ENCODE measurements around the gene DEF6.

DEF6 gene, protein sequence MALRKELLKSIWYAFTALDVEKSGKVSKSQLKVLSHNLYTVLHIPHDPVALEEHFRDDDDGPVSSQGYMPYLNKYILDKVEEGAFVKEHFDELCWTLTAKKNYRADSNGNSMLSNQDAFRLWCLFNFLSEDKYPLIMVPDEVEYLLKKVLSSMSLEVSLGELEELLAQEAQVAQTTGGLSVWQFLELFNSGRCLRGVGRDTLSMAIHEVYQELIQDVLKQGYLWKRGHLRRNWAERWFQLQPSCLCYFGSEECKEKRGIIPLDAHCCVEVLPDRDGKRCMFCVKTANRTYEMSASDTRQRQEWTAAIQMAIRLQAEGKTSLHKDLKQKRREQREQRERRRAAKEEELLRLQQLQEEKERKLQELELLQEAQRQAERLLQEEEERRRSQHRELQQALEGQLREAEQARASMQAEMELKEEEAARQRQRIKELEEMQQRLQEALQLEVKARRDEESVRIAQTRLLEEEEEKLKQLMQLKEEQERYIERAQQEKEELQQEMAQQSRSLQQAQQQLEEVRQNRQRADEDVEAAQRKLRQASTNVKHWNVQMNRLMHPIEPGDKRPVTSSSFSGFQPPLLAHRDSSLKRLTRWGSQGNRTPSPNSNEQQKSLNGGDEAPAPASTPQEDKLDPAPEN

DNA sequence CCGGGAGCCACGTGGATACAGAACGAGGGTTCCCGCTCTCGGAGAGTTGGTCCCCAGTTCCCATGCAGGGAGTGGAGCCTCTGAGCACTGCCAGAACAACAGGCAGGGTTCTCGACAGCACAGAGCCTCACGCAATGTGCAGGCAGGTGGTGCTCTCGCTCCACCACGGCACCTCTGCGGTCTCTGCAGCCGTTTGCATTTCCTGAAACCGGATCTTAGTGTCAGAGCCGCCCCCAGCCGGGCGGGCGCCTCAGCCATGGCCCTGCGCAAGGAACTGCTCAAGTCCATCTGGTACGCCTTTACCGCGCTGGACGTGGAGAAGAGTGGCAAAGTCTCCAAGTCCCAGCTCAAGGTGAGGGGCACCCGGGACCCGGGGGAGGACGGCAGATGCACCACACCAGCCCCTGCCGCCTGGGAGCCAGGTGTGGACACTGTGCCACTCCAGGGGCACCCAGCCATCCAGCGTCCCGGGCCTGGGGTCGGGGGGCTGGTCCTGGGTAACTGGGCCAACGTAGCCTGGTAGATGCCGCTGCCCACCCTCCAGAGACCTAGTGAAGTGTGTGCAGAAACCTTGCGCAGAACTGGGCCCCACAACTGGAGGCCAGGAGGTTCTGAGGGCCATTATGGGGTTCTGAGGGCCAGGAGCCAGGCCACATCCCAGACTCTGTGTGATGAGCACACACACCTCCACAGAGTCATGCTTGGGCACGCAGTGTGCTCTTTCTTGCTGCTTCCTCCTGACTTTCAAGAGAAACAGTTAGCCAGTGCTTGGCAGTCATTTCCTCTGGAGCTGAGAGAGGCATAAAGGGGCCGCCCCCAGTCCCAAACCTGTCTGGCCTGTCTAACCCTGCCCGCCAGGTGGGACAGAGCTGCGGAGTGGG, at the start of gene DEF6:
DEF6 (plus strand) TSS at position 218 of the 881 bp plus-strand sequence; CDS start at position 257, 39 bp downstream.
- DNase-seq = peak; percentile 91

- no peak for DNase-seq
These were observed 49.3 kb upstream of the DEF6 start for GRCh38 chr6:35248300-35248699.

DNA sequence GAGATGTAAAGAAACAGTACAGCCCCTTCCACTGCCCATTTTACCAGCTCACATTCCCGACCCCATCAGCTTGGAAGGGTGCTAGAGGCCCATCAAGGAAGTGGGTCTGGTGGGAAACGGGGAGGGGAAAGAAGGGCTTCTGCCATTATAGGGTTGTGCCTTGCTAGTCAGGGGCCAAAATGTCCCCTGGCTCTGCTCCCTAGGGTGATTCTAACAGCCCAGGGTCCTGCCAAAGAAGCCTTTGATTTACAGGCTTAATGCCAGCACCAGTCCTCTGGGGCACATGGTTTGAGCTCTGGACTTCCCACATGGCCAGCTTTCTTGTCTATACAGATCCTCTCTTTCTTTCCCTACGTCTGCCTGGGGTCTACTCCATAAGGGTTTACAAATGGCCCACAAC, 48.7 kb upstream of the DEF6 start:
- DNase-seq = no peak

DNA sequence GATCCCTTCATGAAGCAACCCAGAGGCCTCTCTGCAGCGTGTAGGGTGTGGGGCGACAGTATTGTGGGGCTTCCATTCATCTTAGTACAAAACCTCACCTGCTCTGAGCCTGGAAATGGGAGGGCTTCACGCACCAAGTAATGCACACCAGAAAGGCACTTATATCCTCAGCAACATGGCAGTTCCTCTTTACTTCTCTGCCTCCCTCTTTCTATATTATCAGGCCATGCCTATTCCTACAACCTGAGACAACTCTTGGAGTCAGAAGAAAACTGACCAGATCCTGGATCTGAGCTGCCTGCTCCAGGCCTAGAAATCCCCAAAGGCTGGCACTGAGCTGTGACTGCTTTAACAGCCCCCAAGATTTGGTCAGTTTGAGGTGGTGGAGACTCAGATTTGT, 45.7 kb upstream of the DEF6 start:
- DNase-seq = no peak

DNA sequence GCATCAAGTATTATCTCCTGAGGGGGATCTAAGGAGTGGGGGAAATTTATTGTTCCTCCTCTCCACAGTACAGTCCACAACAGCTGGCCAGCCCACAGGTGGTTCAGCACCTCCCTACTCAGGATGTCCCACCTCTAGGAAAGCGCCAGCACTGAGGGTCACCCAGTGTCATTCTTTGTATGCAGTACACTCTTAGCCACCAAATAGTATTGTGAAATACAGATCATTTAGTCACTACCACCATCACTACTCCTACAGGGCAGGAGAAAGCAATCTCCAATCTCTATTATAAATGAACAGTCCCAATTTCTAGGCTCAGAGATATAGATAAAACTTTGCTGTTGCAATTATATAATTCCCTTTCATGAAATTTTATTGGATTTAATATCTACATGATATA, 44.4 kb upstream of the DEF6 start:
- no peak for DNase-seq

- no peak for DNase-seq
These were observed 39.3 kb upstream of the DEF6 start for GRCh38 chr6:35258336-35258735.

DNA sequence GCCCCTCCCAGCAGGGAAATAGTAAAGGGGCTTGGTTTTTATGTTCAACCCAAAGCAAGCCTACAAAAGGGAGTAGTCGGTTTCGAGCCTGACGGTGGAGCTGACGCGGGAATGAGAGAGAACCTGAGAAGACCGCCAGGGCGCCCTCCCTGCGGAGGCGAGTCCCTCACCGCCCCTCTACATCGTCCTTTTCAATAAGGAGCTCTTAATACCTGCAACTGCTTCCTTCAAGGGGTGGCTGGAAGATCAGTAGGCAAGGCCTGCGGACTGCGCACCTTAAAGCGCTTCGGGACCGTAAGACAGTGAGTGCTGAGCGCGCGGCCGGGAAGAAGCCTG, 38.8 kb upstream of the DEF6 start:
- no peak for DNase-seq

GRCh38 chr6:35259194-35259947, 38.2 kb upstream of the DEF6 start, which contains the start of gene ZNF76:
Gene ZNF76 (plus strand): TSS chr6:35259735. CDS start chr6:35281152, 21,417 bp downstream.
- DNase-seq = peak; percentile 95

DNA sequence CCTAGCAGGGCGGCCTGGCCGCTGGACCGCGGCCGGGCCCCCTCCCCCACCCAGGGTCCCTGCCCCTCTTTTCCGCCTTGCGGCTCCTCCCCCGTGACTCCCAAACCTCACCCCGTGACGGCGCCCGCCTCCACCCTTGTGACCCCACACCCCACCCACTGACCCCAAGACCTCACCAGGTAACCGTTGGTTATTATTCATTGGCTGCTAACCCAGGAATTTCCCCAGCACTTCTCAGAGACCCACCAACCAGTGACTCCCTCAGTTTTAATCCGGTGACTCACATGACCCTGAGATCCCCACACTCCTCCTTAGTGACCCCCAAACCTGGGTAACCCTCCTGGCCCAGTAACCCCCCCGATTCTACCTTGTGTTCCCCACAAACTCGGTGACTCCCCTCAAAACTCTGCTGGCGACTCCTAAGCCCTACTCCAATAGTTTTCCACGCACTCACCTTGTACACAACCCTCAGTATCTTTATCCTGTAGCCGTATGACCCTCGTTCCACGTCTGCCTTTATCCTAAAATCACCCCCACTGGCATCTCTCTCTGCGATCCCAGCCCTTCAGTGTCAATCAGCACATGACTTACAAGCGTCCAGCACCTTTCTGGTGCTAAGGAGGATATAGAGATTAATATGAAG, 37.5 kb upstream of the DEF6 start:
- peak; percentile 93 for DNase-seq

DNA sequence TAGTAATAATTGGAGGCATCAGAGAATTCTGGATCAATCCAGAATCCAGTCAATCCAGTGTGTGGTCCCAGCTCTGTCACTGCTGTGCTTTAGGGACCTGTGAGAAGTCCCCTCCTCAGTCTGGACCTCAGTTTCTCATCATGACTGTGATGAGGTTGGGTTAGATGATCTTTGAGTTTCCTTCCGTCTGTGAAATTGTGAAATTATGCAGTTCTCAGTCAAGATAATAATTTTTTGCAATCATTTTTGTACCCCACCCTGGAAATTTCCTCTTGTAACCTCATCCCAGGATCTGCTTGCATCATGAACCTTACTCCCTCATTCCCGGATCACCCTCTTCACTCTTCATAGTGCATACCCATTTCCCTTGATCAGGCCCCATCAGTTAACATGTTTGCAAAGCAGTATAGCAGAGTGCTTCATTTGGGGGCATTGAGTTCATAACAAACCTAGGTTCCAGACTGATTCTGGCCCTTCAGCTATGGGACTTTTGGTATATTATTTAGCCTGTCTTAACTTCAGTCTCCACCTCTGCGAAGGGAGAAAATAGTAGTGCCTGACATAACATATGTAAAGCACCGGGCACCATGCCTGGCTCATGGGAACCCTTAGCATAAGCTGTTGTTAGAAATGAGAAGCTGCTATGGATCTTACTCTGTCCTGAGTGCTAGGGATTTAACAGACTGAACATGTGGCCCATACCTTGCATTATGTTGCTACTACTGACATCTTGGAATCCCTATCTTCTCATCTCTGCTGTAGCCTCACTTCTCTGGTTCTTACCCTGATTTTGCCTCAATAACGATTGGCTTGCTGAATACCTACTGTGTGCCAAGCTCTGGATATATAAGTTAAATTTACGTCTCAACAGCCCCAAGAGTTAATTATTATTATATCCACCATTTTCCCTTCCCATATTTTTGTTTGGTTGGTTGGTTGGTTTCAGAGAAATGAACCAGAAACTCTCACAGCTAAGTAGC, 36.7 kb upstream of the DEF6 start:
- DNase-seq = no peak

GRCh38 chr6:35262596-35262995, 35.0 kb upstream of the DEF6 start:
- DNase-seq = no peak

- no peak for DNase-seq
These were observed 32.9 kb upstream of the DEF6 start for GRCh38 chr6:35264550-35265274.

DNA sequence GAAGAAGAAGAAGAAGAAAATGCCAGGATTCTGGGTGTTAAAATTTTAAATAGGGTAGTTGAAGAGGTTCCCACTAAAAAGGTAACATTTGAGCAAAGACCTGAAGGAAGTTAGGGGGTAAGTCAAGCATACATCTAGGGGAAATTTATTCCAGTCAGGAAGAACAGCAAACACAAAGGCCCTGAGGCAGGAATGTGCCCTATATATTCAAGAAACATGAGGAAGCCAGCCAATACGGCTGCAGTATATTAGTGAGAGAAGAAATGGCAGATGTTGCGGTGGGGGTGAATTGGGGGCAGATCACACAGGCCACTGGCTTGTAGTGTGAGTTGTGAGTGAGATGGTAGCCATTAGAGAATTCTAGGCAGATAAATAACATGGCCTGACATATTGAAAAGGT, 32.1 kb upstream of the DEF6 start:
- no peak for DNase-seq

DNA sequence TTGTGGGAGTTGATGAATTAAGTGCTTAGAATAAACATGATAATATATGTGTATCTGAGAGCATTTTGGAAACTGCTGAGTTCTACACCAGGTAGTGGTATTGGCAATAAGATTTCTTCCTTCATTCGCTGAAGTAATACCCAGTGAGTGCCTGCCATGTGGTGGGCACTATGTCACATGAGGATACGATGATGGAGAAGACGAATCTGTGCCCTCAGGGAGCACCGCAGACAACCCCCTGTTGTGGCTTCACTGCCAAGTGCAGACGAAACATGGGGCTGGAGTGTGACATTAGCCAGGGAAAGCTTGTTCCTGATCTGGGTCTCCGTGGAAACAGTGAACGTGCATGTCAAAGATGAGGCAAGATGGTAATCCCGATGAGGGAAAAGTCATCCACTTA, 30.2 kb upstream of the DEF6 start:
- no peak for DNase-seq

GRCh38 chr6:35267897-35268296, 29.7 kb upstream of the DEF6 start:
- DNase-seq = no peak

DNA sequence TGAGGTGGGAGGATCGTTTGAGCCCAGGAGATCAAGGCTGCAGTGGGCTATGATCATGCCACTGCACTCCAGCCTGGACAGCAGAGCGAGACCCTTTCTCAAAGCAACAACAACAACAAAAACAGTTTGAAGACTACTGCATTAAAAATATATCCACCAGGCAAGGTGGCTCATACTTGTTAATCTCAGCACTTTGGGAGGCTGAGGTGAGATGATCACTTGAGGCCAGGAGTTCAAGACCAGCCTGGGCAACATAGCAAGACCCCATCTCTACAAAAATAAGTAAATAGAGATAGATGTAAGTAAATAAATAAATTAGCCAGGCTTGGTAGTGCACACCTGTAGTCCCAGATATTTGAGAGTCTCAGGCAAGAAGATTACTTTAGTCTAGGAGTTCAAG, 25.6 kb upstream of the DEF6 start:
- DNase-seq = no peak

DNA sequence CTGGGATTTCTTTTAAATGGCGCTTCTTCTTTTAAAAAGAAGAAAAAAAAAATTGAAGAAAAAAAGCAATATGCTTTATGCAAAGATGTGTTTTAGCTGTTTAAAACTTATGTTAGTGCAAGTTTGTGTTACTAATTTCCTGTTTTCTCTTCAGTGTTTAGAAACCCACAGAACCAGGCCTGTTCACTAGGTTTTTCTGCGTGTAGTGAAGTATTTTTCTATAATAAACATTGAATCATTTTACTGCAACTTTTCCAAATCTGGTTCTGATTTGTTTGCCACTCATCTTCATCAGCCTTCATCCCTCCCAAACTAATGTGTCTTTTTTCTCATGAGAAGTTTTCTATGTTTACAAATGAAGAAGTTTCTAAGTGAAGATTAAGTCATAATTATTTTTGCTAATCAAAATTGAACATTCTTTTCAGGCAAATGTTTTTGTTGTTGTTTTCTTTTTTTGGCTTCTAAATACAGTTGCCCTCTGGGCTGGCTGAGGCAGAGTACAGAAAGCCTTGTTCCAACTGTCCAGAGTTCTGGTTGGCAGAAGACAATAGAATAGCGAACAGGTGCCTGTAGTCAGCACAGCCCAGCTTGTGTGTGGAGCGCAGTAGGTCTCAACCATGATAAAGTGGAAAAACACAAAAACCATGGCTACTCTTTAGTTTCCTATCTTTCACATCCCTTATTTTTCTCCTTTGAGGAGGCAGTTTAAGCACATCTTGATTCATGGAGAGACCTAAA, 23.6 kb upstream of the DEF6 start:
- DNase-seq = no peak

DNA sequence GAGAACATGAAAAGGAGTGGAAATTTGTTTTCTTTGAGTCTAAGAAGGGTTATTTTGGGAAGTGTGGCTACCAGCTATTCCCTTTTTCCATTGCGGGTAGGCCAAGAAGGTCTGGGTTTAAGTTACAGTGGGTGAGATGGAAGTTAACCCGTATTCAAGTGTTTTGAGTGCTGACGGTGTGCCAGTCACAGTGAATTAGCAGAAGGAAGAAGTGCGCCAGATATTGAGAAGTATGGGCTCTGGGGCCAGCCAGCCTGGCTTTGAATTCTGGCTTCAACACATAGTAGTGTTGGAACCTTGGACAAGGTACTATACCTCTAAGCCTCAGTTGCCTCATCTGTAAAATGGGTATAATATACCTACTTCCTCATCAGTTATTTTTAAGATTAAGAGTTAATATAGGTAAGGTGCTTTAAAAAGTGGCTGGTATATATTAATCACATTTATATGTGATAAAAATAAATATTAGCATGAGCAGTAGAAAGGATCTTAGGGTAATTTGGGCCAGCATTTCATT, 21.8 kb upstream of the DEF6 start:
- DNase-seq = no peak

- no peak for DNase-seq
These were observed 18.9 kb upstream of the DEF6 start for GRCh38 chr6:35278708-35279107.

Data from CD4-positive, alpha-beta T cell treated with Interleukin-21 for 1 hour (primary cell).